Measurements from ENCODE around the gene ZNF524. TPM values are rescaled to one million over a fixed set of nuclear protein-coding genes. Genes with fewer than 3 reads are reported as not detected.
A peak's percentile ranks its signal among the peaks of the same experiment; 100 is the strongest.

The ZNF524 gene
- total RNA-seq, 1 experiment from 2014 or later, result 5.5 TPM

DNA sequence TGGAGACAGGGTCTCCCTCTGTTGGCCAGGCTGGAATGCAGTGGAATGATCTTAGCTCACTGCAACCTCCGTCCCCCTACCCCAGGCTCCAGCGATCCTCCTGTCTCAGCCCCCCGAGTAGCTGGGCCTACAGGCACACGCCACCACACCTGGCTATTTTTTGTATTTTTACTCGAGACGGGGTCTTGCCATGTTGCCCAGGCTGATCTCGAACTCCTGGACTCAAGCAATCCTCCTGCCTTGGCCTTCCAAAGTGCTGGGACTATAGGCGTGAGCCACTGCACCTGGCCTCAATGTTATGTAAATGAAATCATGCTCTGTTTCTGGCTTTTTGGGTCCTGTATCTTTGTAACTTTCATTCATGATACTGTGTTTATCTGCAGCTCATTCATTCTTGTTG is 11.3 kb upstream of the ZNF524 start:
- Mint-ChIP-seq H3K36me3 (no peaks in the 10 kb centered on the region), H3K27ac (no peak overlapping the region), H3K4me3 (no peak overlapping the region), H3K4me1 (peaks cover 36% of the 10 kb centered on the region), H3K9me3 (no peaks in the 10 kb centered on the region), H3K27me3 (ENCODE audit: low read depth) (peaks cover 33% of the 10 kb centered on the region)
- DNase-seq (ENCODE audit: low spot score) (no peak), ATAC-seq (no peak)
- TF ChIP-seq, protein P1, sequence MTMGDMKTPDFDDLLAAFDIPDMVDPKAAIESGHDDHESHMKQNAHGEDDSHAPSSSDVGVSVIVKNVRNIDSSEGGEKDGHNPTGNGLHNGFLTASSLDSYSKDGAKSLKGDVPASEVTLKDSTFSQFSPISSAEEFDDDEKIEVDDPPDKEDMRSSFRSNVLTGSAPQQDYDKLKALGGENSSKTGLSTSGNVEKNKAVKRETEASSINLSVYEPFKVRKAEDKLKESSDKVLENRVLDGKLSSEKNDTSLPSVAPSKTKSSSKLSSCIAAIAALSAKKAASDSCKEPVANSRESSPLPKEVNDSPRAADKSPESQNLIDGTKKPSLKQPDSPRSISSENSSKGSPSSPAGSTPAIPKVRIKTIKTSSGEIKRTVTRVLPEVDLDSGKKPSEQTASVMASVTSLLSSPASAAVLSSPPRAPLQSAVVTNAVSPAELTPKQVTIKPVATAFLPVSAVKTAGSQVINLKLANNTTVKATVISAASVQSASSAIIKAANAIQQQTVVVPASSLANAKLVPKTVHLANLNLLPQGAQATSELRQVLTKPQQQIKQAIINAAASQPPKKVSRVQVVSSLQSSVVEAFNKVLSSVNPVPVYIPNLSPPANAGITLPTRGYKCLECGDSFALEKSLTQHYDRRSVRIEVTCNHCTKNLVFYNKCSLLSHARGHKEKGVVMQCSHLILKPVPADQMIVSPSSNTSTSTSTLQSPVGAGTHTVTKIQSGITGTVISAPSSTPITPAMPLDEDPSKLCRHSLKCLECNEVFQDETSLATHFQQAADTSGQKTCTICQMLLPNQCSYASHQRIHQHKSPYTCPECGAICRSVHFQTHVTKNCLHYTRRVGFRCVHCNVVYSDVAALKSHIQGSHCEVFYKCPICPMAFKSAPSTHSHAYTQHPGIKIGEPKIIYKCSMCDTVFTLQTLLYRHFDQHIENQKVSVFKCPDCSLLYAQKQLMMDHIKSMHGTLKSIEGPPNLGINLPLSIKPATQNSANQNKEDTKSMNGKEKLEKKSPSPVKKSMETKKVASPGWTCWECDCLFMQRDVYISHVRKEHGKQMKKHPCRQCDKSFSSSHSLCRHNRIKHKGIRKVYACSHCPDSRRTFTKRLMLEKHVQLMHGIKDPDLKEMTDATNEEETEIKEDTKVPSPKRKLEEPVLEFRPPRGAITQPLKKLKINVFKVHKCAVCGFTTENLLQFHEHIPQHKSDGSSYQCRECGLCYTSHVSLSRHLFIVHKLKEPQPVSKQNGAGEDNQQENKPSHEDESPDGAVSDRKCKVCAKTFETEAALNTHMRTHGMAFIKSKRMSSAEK (CRISPR knock-in tag; IDR thresholded peaks at IDR 0.05; ENCODE audit: borderline replicate concordance), result no peak
- peak; percentile 91 for TF ChIP-seq ZNF121 (CRISPR knock-in tag; IDR thresholded peaks at IDR 0.05)
- TF ChIP-seq, protein P2, sequence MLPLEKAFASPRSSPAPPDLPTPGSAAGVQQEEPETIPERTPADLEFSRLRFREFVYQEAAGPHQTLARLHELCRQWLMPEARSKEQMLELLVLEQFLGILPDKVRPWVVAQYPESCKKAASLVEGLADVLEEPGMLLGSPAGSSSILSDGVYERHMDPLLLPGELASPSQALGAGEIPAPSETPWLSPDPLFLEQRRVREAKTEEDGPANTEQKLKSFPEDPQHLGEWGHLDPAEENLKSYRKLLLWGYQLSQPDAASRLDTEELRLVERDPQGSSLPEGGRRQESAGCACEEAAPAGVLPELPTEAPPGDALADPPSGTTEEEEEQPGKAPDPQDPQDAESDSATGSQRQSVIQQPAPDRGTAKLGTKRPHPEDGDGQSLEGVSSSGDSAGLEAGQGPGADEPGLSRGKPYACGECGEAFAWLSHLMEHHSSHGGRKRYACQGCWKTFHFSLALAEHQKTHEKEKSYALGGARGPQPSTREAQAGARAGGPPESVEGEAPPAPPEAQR (CRISPR knock-in tag; IDR thresholded peaks at IDR 0.05), result no peak
- ChIA-PET POLR2A (no interaction called here), CTCF (interaction anchor here (1.9 to 4.0 kb wide), 2 partner anchors 17 to 44 kb away, joined by 7 to 13 read pairs; partner anchors contain the start of gene ZNF865)

DNA sequence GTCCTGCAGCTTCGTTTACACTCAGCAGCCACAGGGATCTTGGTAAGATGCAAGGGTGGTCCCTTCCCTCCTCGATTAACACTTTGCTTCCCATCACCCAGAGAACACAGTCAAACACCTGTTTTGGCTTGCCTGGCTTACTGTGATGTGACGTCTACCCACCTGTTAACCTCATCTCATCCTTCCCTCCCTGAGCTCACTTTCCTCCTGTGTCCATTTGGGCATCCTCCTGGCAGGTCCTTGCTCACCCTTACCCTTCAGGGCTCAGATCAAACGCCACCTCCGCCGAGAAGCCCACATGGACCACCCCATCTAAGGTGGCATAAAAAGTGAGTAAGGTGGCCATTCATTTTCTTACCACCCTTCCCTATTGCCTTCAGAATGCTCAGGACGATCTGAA is 10.0 kb upstream of the ZNF524 start:
- TF ChIP-seq ZNF219 (CRISPR knock-in tag; IDR thresholded peaks at IDR 0.05; ENCODE audit: borderline replicate concordance), result no peak
- TF ChIP-seq ZNF232 (CRISPR knock-in tag; IDR thresholded peaks at IDR 0.05), result no peak
- TF ChIP-seq, protein P3, sequence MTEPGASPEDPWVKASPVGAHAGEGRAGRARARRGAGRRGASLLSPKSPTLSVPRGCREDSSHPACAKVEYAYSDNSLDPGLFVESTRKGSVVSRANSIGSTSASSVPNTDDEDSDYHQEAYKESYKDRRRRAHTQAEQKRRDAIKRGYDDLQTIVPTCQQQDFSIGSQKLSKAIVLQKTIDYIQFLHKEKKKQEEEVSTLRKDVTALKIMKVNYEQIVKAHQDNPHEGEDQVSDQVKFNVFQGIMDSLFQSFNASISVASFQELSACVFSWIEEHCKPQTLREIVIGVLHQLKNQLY (CRISPR knock-in tag; IDR thresholded peaks at IDR 0.05), result no peak
- TF ChIP-seq OVOL2 (CRISPR knock-in tag; IDR thresholded peaks at IDR 0.05; ENCODE audit: borderline replicate concordance), result no peak
- TF ChIP-seq HMGA2 (CRISPR knock-in tag; IDR thresholded peaks at IDR 0.05), result no peak
- no peak for TF ChIP-seq ATF1 (CRISPR knock-in tag; IDR thresholded peaks at IDR 0.05)
- TF ChIP-seq SOX15 (CRISPR knock-in tag; IDR thresholded peaks at IDR 0.05), result no peak
- no peak for TF ChIP-seq SMAD4 (CRISPR knock-in tag; IDR thresholded peaks at IDR 0.05)
- TF ChIP-seq, protein P4, sequence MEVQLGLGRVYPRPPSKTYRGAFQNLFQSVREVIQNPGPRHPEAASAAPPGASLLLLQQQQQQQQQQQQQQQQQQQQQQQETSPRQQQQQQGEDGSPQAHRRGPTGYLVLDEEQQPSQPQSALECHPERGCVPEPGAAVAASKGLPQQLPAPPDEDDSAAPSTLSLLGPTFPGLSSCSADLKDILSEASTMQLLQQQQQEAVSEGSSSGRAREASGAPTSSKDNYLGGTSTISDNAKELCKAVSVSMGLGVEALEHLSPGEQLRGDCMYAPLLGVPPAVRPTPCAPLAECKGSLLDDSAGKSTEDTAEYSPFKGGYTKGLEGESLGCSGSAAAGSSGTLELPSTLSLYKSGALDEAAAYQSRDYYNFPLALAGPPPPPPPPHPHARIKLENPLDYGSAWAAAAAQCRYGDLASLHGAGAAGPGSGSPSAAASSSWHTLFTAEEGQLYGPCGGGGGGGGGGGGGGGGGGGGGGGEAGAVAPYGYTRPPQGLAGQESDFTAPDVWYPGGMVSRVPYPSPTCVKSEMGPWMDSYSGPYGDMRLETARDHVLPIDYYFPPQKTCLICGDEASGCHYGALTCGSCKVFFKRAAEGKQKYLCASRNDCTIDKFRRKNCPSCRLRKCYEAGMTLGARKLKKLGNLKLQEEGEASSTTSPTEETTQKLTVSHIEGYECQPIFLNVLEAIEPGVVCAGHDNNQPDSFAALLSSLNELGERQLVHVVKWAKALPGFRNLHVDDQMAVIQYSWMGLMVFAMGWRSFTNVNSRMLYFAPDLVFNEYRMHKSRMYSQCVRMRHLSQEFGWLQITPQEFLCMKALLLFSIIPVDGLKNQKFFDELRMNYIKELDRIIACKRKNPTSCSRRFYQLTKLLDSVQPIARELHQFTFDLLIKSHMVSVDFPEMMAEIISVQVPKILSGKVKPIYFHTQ (CRISPR knock-in tag; IDR thresholded peaks at IDR 0.05), result no peak
- H3K27ac Mint-ChIP-seq, result no peak overlapping the region; the same call in 1 of the 2 replicates
- ChIA-PET POLR2A (interaction anchor here (1.0 kb wide), 1 partner anchor 9 kb away, joined by 3 read pairs; no protein-coding TSS in a partner anchor), CTCF (interaction anchor here (1.0 to 4.0 kb wide), 2 partner anchors 16 kb away, joined by 3 to 13 read pairs; partner anchors contain the start of gene ZNF865)
- peaks cover 36% of the 10 kb centered on the region for H3K4me1 Mint-ChIP-seq
- no peak for ATAC-seq
- no peaks in the 10 kb centered on the region for H3K9me3 Mint-ChIP-seq
- peaks cover 21% of the 10 kb centered on the region for H3K27me3 Mint-ChIP-seq (ENCODE audit: low read depth)
- H3K36me3 Mint-ChIP-seq, result peaks cover 5% of the 10 kb centered on the region
- no peak overlapping the region; the same call in 1 of the 2 replicates for H3K4me3 Mint-ChIP-seq
- no peak for DNase-seq (ENCODE audit: low spot score)

DNA sequence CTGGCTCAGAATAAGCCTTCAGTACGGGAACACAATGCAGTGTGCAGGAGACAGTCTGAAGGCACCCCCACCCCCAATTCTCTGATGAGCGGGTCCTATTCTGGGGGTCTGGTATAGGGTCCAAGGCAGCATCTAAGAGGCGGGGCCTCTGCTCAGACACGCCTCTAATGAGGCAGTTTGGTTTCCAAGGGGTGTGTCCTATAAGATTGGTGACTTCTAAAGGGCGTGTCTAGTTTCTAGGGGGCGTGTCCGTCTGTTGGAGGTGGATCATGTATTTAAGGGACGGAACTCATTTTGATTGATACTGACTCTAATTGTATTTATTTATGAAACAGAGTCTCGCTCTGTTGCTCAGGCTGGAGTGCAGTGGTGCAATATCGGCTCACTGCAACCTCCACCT is 9.5 kb upstream of the ZNF524 start:
- CTCF ChIA-PET, result interaction anchor here (1.0 kb wide), 1 partner anchor 16 kb away, joined by 3 read pairs; no protein-coding TSS in a partner anchor
- TF ChIP-seq ZNF138 (CRISPR knock-in tag; conservative IDR thresholded peaks at IDR 0.05) (no peak), NFYB (CRISPR knock-in tag; conservative IDR thresholded peaks at IDR 0.05; ENCODE audit: low read depth) (no peak), KAT7 (CRISPR knock-in tag; IDR thresholded peaks at IDR 0.05; ENCODE audit: borderline replicate concordance) (no peak), CBFB (CRISPR knock-in tag; IDR thresholded peaks at IDR 0.05; ENCODE audit: low read depth) (no peak)
- TF ChIP-seq, protein P5, sequence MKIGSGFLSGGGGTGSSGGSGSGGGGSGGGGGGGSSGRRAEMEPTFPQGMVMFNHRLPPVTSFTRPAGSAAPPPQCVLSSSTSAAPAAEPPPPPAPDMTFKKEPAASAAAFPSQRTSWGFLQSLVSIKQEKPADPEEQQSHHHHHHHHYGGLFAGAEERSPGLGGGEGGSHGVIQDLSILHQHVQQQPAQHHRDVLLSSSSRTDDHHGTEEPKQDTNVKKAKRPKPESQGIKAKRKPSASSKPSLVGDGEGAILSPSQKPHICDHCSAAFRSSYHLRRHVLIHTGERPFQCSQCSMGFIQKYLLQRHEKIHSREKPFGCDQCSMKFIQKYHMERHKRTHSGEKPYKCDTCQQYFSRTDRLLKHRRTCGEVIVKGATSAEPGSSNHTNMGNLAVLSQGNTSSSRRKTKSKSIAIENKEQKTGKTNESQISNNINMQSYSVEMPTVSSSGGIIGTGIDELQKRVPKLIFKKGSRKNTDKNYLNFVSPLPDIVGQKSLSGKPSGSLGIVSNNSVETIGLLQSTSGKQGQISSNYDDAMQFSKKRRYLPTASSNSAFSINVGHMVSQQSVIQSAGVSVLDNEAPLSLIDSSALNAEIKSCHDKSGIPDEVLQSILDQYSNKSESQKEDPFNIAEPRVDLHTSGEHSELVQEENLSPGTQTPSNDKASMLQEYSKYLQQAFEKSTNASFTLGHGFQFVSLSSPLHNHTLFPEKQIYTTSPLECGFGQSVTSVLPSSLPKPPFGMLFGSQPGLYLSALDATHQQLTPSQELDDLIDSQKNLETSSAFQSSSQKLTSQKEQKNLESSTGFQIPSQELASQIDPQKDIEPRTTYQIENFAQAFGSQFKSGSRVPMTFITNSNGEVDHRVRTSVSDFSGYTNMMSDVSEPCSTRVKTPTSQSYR (CRISPR knock-in tag; IDR thresholded peaks at IDR 0.05), result no peak
- TF ChIP-seq, protein P6, sequence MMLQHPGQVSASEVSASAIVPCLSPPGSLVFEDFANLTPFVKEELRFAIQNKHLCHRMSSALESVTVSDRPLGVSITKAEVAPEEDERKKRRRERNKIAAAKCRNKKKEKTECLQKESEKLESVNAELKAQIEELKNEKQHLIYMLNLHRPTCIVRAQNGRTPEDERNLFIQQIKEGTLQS (CRISPR knock-in tag; conservative IDR thresholded peaks at IDR 0.05), result no peak

More for the DNA sequence above, 9.5 kb upstream of the ZNF524 start:
- Mint-ChIP-seq H3K4me1 (peaks cover 31% of the 10 kb centered on the region), H3K4me3 (no peak overlapping the region), H3K27me3 (ENCODE audit: low read depth) (peaks cover 17% of the 10 kb centered on the region), H3K27ac (peak overlapping the region; percentile 49; the same call in 1 of the 2 replicates), H3K9me3 (no peaks in the 10 kb centered on the region), H3K36me3 (peaks cover 10% of the 10 kb centered on the region)
- ATAC-seq (peak; percentile 15; the same call in 1 of the 2 replicates), DNase-seq (ENCODE audit: low spot score) (peak; percentile 53)
- POLR2A ChIA-PET, result no interaction called here

Measured in WTC11 (cell line).